Measurements from ENCODE around the gene C1orf174.

The C1orf174 gene

GRCh38 chr1:3908886-3909517 lies 8.9 kb upstream of the C1orf174 start:
- FAIRE-seq: no peak

GRCh38 chr1:3907621-3908165 lies 7.6 kb upstream of the C1orf174 start:
- no peak for FAIRE-seq

- FAIRE-seq: no peak
Measured at GRCh38 chr1:3907031-3907534, 7.0 kb upstream of the C1orf174 start.

GRCh38 chr1:3906672-3907020 lies 6.6 kb upstream of the C1orf174 start:
- FAIRE-seq: no peak

GRCh38 chr1:3905953-3906671 lies 6.0 kb upstream of the C1orf174 start:
- FAIRE-seq: no peak

- no peak for FAIRE-seq
Measured at GRCh38 chr1:3905266-3905952, 5.3 kb upstream of the C1orf174 start.

GRCh38 chr1:3904843-3905185 lies 4.7 kb upstream of the C1orf174 start:
- no peak for FAIRE-seq

GRCh38 chr1:3904006-3904842 lies 4.2 kb upstream of the C1orf174 start:
- no peak for FAIRE-seq

GRCh38 chr1:3903141-3904005 lies 3.3 kb upstream of the C1orf174 start:
- no peak for FAIRE-seq

- FAIRE-seq: no peak
Measured at GRCh38 chr1:3902571-3903091, 2.6 kb upstream of the C1orf174 start.

- FAIRE-seq: no peak
Measured at GRCh38 chr1:3902111-3902511, 2.0 kb upstream of the C1orf174 start.

- peak; percentile 97 for FAIRE-seq
Measured at GRCh38 chr1:3900969-3901529, 977 bp upstream of the C1orf174 start.

- no peak for FAIRE-seq
Measured at GRCh38 chr1:3899754-3900149, 320 bp downstream of the C1orf174 start.

GRCh38 chr1:3898994-3899753 lies 898 bp downstream of the C1orf174 start:
- no peak for FAIRE-seq

- no peak for FAIRE-seq
Measured at GRCh38 chr1:3898475-3898735, 1.7 kb downstream of the C1orf174 start.

- no peak for FAIRE-seq
Measured at GRCh38 chr1:3896396-3897000, 3.6 kb downstream of the C1orf174 start.

GRCh38 chr1:3895951-3896325 lies 4.1 kb downstream of the C1orf174 start:
- no peak for FAIRE-seq

GRCh38 chr1:3895279-3895950 lies 4.7 kb downstream of the C1orf174 start:
- no peak for FAIRE-seq

GRCh38 chr1:3894626-3895278 lies 5.3 kb downstream of the C1orf174 start:
- FAIRE-seq: no peak

Data from G401.6 (cell line).